NCI-H524 treated with DMSO at 0.1 percent for 48 hours (cell line): Measurements from ENCODE around the gene EFHC1.

ENCODE experiments used
- DNase-seq: peaks from one replicate; lab custom pipeline; 2025; lab: John Stamatoyannopoulos, UW

The EFHC1 gene

GRCh38 chr6:52555518-52556233 lies 135.5 kb downstream of the EFHC1 start:
- no peak for DNase-seq

DNA sequence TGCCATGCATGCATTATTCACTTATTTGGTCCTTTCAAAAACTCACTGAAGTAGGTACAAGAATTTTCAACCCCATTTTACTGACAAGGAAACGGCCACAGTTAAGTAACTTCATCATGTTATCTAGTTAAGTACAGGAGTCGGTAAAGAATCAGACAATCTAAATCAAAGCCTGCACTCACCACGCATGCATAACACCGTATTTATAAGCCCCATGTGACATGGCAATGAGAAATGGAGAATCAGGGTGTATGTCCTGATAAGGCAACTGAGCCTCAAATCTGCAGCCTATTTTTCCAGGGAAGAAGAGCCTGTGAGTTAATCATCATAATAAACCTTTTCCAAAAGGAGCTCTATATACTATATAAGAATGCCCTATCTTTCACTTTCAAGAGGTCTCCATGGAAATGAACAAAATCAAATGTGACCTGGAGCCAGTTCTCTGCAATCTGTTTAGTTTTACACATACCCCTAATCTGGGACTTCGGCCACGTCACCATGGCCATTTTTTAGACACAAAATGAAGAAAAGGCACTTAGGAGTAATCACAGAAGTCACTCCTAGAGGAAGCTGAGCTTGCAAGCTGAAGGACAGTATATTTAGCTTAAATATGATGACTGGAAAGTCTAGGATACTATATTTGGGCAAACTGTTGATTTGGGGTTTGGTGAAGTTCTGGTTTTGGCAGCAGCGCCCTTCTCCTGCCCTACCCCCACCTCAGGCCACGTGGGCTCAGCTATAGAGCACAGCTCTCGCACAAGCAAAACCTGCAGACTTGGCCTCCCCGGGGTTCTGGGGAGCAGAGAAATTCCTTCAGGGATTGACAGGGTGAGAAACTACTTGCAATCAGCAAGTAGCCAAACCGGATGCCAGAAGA lies 137.5 kb downstream of the EFHC1 start:
- no peak for DNase-seq

- DNase-seq: no peak
Observed at GRCh38 chr6:52558266-52559000, 138.3 kb downstream of the EFHC1 start.

DNA sequence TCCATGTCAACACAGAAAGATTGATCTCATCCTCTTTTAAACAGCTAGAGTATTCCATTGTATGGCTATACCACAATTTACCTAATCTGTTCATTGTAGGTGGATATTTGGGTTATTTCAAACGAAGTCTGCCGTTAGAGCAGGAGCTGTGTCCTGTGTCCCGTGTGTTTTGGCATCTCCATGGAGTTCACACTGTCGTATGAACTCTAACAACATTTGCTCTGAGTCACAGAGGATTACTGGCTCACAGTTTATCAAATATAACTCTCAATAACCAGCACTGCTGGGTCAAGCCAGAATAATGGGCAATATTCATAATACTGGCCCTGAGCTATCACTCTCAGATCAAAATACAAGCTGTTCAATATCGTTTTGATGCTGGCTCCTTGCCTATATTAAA lies 140.3 kb downstream of the EFHC1 start:
- no peak for DNase-seq

DNA sequence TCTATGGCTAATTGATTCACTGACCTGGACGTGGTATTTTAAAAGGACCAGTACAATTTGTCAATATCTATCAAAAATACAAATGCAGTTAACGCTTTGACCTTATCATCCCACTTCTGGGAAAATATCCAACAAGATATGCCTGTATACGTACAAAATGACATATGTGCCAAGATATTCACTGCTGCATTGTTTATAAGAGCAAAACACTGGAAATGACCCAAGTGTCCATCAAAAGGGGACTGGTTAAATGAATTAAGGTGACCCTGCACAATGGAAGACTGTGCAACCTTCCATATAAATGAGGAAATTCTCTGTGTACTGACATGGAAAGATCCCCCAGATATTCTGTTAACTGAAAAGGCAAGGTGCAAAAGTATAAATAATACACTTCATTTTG lies 142.8 kb downstream of the EFHC1 start:
- DNase-seq: no peak

GRCh38 chr6:52564856-52565255 lies 144.7 kb downstream of the EFHC1 start:
- DNase-seq: no peak

GRCh38 chr6:52566201-52566600 lies 146.1 kb downstream of the EFHC1 start:
- DNase-seq: no peak

DNA sequence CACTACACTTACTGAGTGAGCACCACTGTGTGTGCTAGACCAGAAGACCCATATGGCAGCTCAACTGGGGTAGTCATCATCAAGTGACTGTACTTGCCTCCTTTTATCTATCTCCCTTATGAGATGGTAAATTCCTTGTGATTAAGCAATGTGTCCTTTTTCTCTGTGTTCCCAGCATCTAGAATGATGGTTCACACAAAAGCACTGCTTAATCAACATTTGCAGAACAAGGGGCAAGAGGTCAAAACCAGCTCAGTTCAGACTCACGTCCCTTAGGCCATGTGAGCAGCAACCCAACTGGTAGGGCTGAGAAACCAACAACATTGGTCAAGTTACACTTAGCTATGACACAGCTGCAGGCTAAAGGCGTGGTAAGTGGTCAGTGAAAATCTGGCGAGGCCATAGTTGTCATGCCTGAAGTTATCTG lies 146.7 kb downstream of the EFHC1 start:
- no peak for DNase-seq

DNA sequence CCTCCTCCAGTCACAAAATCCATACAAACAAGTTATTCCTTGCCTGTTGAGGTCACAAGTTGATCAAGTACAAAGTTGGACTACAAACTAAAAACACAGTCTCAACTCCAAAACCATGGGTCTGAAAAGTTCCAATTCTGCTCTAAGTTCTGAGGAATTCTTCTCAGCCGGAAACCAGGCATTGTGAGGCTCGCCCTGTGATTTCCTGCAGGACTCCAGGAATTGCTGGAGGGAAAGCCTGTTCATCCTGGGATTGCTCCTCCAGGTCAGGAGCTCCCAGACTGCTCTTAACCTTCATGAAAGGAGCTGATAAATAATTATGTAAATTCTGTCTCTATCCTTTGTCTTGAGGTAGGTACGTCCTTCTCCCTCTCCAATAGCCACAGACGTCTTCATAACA lies 148.2 kb downstream of the EFHC1 start:
- no peak for DNase-seq

- no peak for DNase-seq
Observed at GRCh38 chr6:52570291-52570700, 150.2 kb downstream of the EFHC1 start.

DNA sequence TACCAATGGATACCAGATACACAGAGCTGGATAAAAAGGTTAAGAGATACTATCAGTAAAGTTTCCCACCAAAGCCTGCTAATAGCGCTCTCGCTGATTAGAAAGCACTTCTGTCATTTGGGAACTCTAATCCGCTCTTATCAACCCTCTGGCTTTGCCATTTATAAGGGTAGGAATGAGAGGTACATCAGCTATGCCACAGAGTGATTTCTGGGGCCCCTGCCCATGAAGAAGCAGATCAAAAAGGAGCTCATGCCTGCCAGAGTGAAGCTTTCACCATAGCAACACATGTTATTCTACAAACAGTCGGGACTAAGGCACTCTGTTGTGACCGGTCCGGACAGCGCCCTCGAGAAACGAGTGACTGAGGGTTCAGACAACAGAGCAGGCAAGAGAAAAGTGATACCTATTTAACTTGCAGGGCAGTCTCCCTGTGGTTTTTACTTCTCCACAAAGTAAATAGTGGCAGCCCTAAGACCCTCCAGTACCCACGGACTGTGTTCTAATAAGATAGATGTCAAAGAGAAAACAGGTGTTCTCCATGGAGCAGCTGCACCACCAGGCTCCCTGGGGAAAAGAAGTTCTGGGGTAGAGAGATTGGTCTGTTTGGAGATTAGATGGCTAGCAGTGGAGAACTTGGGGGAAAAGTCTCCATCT lies 151.1 kb downstream of the EFHC1 start:
- DNase-seq: peak; percentile 11

DNA sequence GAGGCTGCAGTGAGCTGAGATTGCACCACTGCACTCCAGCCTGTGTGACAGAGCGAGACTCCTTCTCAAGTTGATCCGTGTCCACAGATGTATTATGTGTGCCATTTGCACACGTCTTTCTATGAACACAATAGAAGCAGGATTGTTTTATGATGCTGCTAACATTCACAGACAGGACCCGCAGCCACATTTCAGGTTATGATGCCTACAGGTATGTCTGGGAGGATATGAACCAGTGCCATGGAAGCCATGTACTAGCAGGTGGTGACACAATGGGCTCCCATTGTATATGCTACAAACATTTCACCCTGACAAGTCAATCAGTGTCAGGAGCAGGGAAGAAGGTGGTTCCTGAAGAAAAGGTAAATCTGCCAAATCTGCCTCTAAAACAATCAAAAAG lies 152.4 kb downstream of the EFHC1 start:
- no peak for DNase-seq

DNA sequence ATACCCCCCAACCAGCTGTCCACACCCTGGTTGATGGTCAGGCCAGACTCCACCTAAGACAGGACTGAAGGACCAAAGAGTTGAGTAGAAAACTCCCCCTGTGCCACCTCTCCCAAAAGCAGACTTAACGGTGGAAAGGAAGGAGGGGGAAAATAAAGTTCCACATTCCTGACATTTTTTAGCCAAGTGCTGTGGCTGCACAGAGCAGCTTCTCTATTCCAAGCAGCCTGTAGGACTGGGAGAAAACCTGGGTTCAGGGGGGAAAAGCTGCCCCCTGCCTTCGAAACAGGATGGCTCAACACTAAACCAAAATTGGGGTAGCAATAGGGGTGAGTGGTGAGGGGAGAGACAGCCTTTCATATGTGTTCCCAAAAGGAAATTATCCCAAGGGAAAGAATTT lies 153.2 kb downstream of the EFHC1 start:
- DNase-seq: no peak
